HG03280 (cell line): ENCODE results near the gene PBX1.
"Not testable (repeated sequence)": the region's sequence is repeated elsewhere in the genome, so short reads cannot be mapped to it uniquely, and the experiment has no call there.

ENCODE experiments used
- ATAC-seq: cut with Tn5 transposase; IDR thresholded peaks from one replicate; pipeline ENCODE4 v1.9.1; 2021; ENCODE audit warnings: mild to moderate bottlenecking, moderate library complexity; ENCODE audit not compliant: unreplicated experiment

The PBX1 gene

GRCh38 chr1:164558461-164559341, at the start of gene PBX1:
Gene PBX1 (plus strand): TSS chr1:164559184.
- peak; percentile 100 for ATAC-seq

DNA sequence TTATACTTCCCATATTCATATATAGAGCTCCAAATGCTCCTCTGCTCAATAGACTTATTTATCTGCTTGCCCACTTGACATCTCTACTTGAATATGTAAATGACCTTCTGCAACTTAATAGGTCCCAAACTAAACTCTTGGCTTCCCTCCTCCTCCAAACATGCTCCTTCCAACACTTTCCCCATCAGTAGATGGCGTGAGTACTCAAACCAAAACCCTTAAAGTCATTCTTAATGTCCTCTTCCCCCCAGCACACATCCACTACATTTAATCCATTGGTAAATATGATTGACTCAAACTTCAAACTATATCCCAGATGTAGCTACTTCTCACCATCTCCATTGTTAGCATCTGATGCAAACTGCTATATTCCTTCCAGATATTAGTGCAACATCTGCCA, 48.5 kb upstream of the PBX1 start:
- no peak for ATAC-seq

- ATAC-seq = no peak
These were observed 47.8 kb upstream of the PBX1 start for GRCh38 chr1:164511001-164511705.

GRCh38 chr1:164515231-164515630, 43.8 kb upstream of the PBX1 start:
- ATAC-seq = no peak

- no peak for ATAC-seq
These were observed 43.2 kb upstream of the PBX1 start for GRCh38 chr1:164515711-164516331.

DNA sequence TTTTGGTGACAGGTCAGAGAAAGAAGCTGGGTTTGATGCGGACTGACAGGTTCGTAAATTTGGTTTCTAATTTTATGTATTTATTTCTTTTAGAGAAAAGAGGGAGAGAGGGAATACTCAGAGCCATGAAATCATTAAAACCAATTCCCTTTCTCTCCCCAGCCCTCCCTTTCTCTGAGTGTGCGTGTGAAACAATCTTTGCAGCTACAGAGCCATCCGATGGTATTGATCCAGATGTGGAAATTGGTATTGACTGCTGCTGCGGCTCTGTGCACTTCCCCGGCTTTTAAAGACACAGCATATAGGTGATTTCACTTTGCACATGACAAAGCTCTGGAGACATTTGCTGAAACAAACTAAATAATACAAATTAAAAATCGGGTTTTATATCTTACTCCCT, 42.4 kb upstream of the PBX1 start:
- no peak for ATAC-seq

GRCh38 chr1:164518692-164519332, 40.2 kb upstream of the PBX1 start:
- ATAC-seq = no peak

DNA sequence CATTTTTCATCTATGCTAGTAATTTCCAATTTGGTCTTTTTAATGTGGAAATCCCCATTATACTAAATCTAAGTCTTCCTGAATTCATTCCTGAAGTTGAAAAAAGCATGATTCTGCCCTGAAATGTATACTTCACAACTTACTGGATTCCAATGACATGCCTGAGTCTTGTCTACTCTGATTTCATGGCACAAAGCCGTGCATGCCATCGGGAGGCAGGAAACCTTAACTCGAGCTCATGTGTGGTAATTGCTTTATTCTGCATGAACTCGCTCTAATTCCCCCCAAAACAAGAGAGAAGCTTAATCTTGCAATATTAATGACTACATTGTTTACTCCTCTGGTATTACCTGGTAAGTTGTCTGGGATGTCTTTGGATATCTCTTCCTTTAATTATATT, 39.6 kb upstream of the PBX1 start:
- ATAC-seq = no peak

- ATAC-seq = no peak
These were observed 34.2 kb upstream of the PBX1 start for GRCh38 chr1:164524810-164525209.

GRCh38 chr1:164534863-164535610, 23.9 kb upstream of the PBX1 start:
- no peak for ATAC-seq

GRCh38 chr1:164552463-164552988, 6.5 kb upstream of the PBX1 start:
- ATAC-seq = not testable (repeated sequence)

GRCh38 chr1:164557270-164557669, 1.7 kb upstream of the PBX1 start:
- ATAC-seq = no peak

- no peak for ATAC-seq
These were observed 513 bp downstream of the PBX1 start for GRCh38 chr1:164559342-164560051.

DNA sequence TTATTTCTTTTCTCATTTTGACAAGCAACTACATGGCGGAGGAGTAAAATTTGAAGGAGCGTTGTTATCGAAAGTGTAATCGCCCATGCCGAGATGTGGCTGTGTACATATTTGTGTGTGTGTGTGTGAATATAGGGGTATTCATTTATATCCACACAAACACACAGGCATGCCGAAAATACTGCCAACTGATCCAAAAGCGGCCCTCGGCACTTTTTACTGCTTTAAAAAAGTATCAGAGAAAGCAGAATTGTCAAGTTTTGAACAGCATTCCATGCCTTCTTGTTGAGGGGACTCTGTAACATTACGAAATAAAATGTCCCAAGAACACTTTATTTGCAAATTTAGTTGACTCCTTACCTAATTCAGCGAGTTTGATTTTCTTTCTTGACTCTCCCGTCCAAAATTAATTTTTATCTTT, 1.1 kb downstream of the PBX1 start:
- no peak for ATAC-seq

DNA sequence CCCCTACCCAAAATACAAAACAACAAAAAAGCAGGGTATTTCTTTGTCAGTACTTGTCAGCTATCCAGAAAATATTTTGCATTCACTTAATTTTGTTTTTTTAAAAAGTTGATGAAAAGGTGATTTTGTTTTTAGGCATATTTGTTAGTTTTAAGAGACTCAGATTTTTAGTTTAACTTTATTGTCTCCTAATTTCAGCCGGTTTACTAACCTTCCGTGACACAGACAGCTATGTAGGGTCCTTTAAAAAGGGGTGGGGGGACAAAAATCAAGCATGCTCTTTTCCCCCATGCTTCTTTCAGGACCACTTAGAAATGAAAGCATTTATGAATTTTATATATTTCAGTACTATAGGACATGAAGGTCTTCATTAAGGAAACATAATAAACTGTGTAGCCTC, 1.6 kb downstream of the PBX1 start:
- no peak for ATAC-seq

GRCh38 chr1:164561007-164561406, 2.0 kb downstream of the PBX1 start:
- ATAC-seq = no peak

DNA sequence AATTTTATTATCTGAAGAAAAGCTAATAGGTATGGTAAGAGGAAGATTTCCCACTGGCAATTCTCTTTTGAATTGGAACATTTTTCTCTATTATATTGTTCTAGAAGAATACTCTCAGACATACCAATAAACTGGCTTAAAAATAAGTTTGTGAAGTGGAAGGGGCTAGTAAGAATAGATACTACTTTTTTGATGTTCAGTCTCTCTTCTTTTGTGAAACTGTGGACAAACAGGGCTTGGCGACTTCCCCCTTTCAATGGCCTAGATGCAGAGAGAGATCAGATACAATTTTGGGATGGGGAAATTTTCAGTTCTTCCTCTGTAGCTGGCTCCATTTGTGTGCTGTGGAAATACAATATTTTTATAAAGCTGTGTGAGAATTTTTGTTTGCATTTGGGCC, 2.5 kb downstream of the PBX1 start:
- no peak for ATAC-seq

GRCh38 chr1:164562061-164562460, 3.1 kb downstream of the PBX1 start:
- no peak for ATAC-seq

GRCh38 chr1:164562511-164562910, 3.5 kb downstream of the PBX1 start:
- no peak for ATAC-seq
